ENCODE data around the gene NOTCH3.

DNA sequence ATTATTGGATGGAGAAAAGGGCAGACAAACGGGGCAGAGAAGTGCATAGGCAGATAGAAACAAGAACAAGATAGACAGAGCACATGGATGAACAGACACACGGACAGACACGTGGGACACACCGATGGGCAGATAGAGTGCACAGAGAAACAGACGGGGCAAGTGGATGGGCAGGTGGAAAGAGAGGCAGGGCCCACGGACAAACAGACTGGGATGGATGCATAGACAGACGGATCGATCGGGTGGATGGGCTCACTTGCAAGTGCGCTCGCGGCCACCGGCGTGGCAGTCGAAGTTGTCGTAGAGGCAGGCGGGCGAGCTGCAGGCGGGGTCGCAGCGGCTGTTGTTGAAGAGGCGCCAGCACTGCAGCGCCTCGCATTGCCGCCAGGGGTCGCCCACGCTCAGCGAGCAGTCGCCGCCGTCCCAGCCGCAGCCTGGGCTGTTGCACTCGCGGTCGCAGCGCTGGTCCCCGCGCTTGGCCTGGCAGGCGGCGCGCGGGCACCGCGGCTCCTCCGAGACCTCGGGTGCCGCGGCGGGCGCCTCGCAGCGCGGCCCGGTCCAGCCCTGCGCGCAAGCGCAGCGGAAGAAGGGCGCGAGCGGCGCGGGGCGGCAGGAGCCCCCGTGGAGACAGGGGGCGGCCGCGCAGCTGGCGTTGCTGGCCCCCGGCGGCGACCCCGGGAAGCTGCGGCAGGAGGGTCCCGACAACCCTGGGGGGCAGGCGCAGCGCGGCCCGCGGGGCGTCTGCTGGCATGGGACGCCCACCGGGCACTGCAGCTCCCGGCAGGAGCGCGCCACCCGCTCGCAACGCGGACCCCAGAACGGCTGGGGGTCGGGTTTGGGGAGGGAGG is 23.3 kb downstream of the NOTCH3 start:
- TF ChIP-seq, protein P1, sequence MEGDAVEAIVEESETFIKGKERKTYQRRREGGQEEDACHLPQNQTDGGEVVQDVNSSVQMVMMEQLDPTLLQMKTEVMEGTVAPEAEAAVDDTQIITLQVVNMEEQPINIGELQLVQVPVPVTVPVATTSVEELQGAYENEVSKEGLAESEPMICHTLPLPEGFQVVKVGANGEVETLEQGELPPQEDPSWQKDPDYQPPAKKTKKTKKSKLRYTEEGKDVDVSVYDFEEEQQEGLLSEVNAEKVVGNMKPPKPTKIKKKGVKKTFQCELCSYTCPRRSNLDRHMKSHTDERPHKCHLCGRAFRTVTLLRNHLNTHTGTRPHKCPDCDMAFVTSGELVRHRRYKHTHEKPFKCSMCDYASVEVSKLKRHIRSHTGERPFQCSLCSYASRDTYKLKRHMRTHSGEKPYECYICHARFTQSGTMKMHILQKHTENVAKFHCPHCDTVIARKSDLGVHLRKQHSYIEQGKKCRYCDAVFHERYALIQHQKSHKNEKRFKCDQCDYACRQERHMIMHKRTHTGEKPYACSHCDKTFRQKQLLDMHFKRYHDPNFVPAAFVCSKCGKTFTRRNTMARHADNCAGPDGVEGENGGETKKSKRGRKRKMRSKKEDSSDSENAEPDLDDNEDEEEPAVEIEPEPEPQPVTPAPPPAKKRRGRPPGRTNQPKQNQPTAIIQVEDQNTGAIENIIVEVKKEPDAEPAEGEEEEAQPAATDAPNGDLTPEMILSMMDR (IDR thresholded peaks at IDR 0.05 in 4 of 5, conservative IDR thresholded peaks at IDR 0.05 in 1 of 5): peak; percentile 93 to 99 (median 99)
- no peak for TF ChIP-seq POLR2A (IDR thresholded peaks at IDR 0.05)

Measured in gastrocnemius medialis (tissue), 4 donors.